Measurements from ENCODE around the gene DPH7.
A peak's percentile ranks its signal among the peaks of the same experiment; 100 is the strongest.
"Not testable (repeated sequence)": the region's sequence is repeated elsewhere in the genome, so short reads cannot be mapped to it uniquely, and the experiment has no call there.

DPH7 gene

DNA sequence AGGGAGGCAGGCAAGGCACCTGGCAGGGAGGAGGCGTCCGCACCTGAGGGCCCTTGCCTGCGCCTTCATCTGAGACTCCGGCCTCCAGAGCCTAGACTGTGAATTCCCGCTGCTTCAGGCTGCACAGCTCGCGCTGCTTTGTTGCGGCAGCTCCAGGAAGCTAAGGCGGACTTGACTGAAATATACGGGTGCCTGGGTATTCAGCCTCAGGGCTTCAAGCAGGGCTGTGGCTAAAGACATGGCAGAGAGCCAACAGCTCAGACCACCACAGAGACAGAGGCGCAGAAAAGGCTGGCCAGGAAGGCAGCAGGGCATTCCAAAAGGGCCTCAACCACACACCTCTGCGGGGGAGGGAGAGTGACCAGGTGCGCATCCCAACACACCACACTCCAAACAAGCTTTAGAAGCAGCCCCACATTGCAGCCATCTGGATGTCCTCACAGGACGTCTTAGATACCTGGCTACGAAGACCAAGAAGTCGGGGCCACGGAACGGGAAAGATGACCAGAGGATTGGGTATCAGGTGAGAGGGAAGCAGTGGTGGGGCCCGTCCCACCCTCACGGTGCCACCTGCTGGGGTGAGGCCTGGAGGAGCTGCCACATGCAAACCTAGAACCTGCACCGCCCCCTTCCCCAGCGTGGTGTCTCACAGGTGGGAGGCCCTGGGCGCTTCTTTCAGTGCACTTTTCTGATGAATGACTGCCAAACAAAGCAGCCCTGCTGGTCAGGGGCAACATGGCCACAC is 1.7 kb upstream of the DPH7 start:
- no peak for DNase-seq (ENCODE audit: low spot score)

DNA sequence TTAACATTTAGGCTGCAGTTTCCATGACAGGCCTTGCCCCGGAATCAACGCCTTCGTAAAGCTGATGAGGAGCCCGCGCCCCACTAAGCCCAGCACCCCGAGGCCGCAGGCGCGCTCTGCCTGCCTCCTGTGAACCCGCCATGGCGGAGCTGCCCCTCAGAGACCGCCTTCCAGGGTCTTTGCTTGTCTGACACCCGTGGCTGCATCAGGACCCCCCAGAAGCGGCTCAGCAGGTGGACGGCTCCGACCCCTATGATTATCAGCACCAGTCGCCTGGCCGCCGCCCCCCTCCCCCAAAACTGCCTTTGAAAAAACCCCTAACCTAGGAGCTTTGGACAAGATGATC is 507 bp upstream of the DPH7 start:
- DNase-seq (ENCODE audit: low spot score) = peak; percentile 19

DNA sequence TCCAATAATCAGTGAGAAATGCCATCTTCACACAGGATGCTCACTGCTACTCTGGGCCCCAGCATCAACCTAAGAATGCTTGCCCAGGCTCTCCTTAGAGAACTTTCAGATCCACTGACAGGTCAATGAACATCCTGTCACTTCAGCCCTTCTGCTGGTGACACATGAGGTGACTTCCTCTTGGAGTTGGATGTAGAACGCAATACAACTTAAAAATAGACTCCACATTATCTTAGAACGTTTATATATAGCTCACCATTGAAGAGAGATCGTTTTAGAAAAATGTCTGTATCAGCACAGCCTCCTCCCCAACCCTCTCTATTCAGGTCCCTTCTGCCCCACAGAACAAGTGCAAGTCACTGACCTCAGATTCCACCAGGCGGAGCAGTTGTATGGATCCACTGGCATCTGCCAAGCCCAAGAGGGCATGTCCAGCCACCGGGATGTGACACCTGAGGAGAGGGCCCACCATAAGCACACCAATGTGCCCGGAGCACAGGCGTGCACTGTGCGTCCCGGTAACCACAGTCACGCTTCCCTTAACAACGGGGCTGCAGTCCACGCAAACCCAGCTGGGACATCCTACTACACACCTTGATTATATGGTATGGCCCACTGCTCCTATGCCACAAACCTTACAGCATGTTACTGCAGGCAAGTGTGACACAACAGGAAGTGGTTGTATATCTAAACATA is 2.9 kb downstream of the DPH7 start:
- no peak for DNase-seq (ENCODE audit: low spot score)

DNA sequence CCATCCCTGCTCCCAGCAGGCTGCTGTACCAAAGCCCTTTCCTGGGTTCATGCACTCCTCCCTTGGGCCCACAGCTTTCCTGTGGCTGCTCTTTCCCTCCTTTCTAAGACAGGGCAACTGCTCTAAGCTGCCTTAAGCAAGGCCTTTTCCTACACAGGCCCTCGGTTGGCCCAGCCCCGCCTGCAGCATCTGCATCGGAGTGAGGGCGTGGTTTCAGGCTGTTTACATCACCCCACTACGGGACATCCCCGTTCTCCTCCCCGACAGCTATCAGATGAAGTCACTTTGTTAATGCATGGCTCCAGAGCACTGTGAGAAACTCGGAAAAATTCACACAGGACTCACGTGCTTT is 3.4 kb downstream of the DPH7 start:
- no peak for DNase-seq (ENCODE audit: low spot score)

DNA sequence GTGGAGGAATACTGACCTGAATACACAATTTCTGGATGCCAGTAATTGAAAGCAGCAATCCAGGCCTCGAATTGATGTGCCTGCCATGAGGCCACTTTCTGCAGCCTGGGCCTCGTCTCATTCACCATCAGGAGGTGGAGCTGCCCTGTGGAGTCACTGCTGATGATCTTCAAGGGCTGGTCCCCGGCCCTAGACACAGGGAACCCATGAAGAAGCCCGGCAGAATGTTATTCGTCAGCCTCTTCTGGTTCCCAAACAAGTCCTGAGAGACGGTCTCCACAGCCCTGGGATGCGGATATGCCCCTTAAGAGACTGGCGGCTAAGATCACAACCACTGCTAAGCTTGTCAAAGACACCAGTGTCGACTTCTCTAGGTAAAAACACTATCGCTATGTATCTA is 4.5 kb downstream of the DPH7 start:
- DNase-seq (ENCODE audit: low spot score) = no peak

DNA sequence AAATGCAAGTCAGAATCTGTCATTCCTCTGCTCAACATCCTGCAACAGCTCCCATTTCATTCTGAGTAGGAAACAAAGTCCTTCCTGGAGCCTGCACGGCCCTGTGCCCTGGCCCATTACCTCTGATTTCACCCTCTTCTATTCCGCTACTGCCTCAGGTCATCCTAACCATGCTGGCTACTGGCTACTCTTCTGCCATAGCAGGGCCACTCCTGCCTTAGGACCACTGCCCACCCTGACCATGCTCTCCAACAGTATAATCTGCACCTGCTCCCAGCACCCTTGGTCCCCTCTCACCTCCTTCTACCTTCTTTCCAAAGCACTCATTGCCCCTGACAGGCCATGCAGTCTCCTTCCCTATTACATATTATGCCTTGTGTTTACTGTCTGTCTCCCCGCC is 8.2 kb downstream of the DPH7 start:
- DNase-seq (ENCODE audit: low spot score) = no peak

DNA sequence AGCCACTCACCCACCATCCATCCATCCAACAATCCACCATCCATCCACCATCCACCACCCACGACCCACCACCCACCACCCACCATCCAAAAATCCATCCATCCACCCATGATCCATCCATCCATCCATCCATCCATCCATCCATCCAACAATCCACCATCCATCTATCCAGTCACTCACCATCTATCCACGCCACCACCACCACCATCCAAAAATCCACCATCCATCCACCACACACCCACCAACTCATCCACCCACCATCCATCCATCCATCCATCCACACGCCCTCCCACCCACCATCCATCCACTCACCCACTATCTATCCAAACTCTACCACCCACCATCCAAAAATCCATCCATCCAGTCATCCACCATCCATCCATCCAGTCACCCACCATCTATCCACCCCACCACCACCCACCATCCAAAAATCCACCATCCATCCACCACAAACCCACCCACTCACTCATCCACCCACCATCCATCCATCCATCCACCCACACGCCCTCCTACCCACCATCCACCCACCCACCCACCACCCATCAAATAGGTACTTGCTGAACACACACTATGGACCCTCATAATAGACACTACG is 9.0 kb downstream of the DPH7 start:
- DNase-seq (ENCODE audit: low spot score) = no peak

DNA sequence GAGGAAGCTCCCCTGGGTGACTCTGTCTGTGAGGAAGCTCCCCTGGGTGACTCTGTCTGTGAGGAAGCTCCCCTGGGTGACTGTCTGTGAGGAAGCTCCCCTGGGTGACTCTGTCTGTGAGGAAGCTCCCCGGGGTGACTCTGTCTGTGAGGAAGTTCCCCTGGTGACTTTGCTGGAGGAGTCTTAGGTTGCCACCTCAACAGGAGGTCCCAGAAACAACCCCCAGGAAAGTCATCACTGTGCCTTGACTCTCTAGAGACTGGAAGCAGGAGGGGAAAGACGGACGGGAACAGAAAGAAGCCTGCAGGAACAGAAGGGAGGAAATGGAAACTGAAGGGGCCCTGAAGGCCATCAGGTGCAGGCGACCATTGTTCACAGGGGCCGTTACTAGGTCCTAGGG is 10.3 kb downstream of the DPH7 start:
- DNase-seq (ENCODE audit: low spot score) = not testable (repeated sequence)

DNA sequence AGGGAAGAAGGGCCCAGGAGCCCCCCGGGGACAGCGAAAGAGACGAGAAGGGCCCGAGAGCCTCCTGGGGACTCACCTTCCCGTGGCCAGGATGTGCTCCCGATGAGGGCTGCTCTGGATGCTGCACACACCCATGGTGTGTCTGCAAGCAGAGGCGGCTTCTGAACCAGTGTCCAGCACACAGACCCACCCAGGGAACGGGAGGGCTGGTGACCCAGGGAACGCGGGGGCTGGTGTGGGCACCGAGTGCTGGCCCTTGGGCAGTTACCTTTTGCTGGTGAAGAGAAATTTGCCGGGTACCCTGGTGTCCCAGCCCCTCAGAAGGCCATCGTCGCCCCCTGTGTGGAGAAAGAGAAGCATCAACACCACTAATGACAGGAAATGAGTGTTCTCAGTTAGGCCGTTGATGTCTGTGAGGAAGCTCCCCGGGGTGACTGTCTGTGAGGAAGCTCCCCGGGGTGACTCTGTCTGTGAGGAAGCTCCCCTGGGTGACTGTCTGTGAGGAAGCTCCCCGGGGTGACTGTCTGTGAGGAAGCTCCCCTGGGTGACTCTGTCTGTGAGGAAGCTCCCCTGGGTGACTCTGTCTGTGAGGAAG is 13.8 kb downstream of the DPH7 start:
- no peak for DNase-seq (ENCODE audit: low spot score)

DNA sequence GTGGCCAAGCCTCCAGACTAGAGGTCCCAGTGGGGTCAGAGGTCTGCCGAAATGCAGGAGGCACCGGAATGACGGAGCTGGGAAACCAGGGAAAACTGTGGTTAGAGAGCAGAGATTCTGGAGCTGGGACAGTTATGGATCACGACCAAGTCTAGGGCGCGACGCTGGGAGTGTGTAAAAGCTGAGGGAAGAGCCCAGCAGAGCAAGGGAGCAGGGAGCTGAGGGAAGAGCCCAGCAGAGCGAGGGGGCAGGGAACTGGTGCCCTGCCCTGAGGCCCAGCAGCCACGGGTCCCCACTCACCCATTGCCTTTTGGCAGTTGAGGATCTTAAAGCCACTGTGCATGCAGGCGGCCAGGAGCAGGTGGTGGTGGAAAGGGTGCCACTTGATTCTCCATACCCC is 14.6 kb downstream of the DPH7 start:
- no peak for DNase-seq (ENCODE audit: low spot score)

DNA sequence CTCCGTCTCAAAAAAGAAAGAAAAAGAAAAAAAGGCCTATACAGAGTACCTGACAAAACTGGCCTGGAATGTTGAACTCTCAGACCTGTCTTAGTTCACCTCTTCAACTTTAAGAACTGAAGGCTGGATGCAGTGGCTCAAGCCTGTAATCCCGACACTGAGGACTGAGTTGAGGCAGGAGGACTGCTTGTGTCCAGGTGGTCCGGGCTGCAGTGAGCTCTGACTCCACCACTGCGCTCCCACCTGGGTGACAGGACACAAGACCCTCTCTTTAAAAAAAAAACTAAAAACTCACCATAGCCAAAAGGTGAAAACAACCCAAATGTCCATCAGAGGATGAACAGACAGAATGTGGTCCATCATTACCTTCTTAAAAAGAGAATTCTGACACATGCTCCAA is 20.6 kb downstream of the DPH7 start:
- no peak for DNase-seq (ENCODE audit: low spot score)

DNA sequence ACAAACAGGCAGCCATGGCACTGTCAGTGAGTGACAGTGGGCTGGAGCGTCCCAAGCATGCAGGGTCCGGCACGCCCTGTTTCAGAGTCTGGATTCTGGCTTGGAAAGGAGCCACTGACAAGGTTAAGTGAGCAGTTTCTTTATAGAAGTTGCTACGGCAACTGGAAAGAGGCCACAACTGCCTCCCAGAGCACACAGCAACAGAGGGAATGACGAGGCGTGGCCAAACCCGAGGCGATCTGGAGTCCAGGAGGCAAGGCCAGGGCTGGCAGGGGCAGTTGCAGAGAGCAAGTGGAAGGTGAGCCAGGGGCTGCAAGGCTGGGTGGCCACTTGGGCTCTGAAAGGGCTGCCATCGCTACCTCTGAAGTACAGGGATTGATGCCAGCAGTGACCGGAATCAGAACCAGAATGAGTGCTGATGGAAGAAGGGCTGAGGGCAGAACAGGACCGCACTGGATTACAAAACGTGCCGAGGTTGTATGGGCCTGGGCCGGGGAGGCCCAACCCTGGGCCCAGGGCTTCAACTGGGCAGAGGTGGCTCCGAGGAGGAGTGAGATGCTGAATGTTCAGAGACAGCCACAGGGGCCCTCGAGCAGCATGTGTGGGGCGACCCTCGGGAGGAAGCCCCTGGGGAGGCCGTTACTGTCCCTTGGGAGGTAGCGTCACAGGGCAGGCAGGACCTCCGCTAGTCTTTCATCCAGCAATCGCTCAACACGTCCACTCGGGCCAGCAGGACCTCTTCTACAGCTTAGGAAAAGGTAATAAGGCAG is 22.5 kb downstream of the DPH7 start:
- no peak for DNase-seq (ENCODE audit: low spot score)

DNA sequence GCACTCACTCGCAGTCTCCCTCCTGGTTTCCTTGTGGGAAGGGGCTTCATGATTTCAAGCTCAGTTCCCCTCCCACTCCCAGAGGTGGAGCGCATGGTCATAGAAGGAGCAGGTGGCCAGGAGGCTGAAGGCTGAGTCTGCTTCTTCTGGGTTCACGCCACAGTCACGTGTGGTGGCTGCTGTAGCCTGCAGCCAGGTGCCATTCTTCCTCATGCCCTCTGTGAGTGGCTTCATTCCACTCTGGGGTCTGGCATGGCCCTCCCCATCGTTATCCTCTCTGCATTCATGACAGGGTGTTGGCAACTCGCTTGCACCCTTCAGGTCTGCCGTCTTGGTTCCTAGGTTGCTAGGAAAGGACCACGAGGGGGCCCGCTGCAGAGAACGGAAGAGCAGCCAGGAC is 23.5 kb downstream of the DPH7 start:
- DNase-seq (ENCODE audit: low spot score) = no peak

DNA sequence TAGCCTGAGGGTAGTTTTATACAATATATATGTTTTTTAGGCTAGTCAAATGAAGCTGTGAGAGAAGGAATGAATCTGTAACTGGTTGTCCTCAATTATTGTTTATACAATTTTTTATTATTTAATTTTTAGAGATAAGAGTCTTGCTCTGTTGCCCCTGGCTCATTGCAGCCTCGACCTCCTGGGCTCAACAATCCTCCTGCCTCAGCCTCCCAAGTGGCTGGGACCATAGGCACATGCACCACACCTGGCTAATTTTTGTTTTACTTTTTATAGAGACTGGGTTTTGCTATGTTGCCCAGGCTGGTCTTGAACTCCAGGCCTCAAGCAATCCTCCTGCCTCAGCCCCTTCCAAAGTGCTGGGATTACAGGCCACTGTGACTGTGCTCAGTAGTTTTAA is 24.4 kb downstream of the DPH7 start:
- DNase-seq (ENCODE audit: low spot score) = no peak

DNA sequence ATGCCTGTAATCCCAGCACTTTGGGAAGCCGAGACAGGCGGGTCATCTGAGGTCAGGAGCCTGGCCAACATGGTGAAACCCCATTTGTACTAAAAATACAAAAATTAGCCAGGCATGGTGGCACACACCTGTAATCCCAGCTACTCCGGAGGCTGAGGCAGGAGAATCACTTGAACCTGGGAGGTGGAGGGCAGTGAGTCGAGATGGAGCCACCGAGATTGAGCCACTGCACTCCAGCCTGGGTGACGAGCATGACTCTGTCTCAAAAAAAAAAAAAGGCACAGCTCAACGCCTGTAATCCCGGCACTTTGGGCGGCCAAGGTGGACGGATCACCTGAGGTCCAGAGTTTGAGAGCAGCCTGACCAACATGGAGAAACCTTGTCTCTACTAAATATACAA is 25.1 kb downstream of the DPH7 start:
- DNase-seq (ENCODE audit: low spot score) = not testable (repeated sequence)

DNA sequence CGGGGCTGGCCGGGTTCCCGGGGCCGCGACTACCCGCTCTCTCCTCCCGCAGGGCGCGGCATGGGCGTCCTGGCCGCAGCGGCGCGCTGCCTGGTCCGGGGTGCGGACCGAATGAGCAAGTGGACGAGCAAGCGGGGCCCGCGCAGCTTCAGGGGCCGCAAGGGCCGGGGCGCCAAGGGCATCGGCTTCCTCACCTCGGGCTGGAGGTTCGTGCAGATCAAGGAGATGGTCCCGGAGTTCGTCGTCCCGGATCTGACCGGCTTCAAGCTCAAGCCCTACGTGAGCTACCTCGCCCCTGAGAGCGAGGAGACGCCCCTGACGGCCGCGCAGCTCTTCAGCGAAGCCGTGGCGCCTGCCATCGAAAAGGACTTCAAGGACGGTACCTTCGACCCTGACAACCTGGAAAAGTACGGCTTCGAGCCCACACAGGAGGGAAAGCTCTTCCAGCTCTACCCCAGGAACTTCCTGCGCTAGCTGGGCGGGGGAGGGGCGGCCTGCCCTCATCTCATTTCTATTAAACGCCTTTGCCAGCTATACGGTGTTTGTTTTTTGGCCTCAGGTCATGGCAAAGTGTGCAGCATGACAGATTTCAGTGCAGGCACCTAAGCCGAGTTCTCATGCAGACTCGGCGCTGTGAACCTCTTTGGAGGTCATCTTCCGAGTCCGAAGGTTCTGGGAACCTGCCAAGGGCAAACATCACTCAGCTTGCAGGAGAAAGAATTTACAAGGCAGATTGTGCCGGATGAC is 26.5 kb downstream of the DPH7 start:
- DNase-seq (ENCODE audit: low spot score) = no peak

DNA sequence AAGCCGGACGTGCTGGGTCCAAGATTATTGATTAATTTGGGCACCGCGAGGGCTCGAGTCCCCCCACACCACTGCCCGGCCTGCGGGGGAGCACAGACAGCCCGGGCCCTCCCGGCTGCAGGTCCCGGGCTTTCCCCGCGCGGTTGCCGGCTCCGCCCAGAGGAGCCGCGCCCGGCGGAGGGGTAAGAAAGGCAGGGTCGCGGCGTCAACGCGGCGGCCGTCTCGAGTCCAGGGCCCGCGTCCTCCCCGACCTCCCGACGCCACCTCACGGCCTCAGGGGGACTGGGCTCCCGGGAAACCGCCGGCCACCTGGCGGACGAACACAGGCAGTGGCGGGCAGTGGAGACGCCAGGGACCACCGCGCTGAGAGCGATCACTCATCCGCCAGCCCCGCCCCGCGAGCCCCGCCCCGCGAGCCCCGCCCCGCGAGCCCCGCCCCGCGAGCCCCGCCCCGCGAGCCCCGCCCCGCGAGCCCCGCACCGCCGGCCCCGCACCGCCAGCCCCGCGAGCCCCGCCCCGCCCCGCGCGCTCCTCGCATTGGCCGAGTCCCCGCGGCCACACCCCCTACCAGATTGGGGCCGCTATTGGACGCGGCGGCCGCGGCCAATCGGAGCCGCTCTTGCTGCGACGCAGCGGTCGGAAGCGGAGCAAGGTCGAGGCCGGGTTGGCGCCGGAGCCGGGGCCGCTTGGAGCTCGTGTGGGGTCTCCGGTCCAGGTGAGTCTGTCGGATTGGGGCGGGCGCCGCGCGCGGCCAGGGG is 27.3 kb downstream of the DPH7 start, which contains the start of gene MRPL41:
TSS of gene MRPL41 (plus strand) at position 616 of the 758 bp plus-strand sequence. CDS start 203 bp downstream, outside the sequence.
- DNase-seq (ENCODE audit: low spot score) = peak; percentile 98

DNA sequence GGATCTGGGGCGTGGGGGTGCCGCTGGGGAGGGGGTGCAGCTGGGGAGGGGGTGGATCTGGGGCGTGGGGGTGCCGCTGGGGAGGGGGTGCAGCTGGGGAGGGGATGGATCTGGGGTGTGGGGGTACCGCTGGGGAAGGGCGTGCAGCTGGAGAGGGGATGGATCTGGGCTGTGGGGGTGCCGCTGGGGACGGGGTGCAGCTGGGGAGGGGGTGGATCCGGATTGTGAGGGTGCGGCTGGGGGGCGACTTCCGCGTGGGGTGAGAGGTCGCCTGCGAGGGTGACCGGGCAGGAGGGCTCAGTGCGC is 27.8 kb downstream of the DPH7 start:
- not testable (repeated sequence) for DNase-seq (ENCODE audit: low spot score)

DNA sequence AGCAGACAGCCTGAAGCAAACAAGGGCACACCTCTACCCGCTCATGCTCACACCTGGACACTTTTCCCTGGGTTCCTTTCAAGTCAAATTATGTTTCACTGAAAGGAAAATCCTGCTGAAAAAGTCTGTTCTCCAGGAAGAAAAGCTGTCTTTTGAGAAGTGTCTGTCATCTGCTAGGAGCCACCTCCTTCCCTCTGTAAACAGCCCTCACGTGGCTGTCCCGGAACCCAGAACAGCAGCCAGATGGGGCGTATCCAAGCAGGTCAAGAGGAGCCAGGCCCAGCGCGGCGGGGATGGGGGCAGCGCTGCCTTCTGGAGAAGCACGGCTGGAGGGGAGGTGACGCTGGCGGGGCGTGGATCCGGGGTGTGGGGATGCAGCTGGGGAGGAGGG is 28.5 kb downstream of the DPH7 start, which contains the start of gene PNPLA7:
TSS of gene PNPLA7 (minus strand) at position 172 of the 391 bp plus-strand sequence. CDS start 205 bp downstream, outside the sequence.
- DNase-seq (ENCODE audit: low spot score) = peak; percentile 80

DNA sequence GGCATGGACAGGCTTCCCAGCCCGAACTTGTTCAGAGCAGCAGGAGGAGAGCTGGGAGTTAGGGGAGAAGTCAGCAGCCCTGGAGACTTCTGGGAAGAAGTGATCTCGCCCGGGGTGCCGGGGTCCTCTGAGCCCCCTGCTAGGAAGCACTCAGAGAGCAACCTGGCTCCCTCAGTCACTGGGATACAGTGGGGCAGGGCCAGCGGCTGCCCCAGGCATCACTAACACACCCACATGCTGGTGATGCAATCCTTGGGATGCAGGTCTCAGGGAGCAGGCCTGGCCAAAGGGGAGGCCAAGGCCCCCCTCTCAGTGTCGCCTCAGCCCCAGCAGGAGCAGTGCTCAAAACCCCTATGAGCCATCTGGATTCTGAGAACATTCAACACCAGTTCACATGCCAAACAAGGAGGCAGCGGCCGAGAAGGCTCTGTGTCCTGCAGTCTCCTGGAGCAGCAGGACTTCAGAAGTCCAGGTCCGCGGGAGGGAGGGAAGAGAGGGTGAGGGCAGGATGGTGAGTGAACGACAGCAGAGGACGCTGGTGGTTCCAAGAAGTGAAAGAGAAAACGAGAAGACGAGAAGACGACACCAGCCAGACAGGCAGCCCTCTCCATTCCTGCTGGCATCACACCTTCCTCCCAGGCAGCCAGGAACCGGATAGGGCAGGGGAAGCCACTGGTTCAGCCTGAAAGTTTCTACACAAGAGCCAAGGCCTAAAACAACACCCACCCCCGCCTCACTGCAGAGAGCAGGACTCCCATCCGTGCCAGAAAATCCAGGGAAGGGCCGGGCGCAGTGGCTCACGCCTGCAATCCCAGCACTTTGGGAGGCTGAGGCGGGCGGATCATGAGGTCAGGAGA is 30.8 kb downstream of the DPH7 start:
- no peak for DNase-seq (ENCODE audit: low spot score)

All from AG08395 (cell line).